ENCODE results near the gene ENTREP3.
"Not testable (repeated sequence)": the region's sequence is repeated elsewhere in the genome, so short reads cannot be mapped to it uniquely, and the experiment has no call there.

Gene ENTREP3

GRCh38 chr1:155250633-155251449 lies 4.4 kb downstream of the ENTREP3 start:
- peak; percentile 91 for DNase-seq

DNA sequence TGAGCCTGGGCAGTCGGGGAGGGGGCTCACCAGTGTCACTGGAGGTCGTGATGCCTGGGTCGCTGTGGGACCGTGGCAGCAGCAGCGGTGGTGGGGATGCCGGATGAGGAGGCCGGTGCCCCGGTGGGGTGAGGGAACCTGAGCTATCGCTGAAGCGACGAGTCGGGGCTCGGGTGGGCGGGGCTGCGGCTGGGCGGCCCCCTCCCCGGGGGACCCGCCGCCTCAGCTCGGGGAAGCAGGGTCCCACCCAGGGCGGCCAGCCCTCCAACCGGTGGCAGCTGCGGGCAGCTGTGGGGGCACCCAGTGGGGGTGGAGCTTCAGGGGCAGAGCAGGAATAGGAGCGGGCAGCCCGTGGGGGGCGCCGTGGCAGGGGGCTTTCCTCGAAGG lies 5.0 kb downstream of the ENTREP3 start:
- no peak for DNase-seq

GRCh38 chr1:155247667-155248553 lies 7.4 kb downstream of the ENTREP3 start:
- no peak for DNase-seq

DNA sequence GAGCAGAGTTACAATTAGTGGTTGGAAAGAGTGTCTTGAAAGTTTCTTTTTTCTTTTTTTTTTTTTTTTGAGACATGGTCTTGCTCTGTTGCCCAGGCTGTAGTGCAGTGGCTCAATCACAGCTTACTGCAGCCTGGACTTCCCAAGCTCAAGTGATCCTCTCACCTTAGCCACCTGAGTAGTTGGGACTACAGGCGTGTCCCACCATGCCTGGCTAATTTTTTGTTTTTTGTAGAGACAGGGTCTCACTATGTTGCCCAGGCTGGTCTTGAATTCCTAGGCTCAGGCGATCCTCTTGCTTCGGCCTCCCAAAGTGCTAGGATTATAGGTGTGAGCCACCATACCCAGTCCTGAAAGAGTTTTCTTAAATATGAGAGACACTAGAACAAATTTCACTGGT lies 8.5 kb downstream of the ENTREP3 start:
- not testable (repeated sequence) for DNase-seq

- no peak for DNase-seq
Measured at GRCh38 chr1:155245163-155245524, 10.1 kb downstream of the ENTREP3 start.

DNA sequence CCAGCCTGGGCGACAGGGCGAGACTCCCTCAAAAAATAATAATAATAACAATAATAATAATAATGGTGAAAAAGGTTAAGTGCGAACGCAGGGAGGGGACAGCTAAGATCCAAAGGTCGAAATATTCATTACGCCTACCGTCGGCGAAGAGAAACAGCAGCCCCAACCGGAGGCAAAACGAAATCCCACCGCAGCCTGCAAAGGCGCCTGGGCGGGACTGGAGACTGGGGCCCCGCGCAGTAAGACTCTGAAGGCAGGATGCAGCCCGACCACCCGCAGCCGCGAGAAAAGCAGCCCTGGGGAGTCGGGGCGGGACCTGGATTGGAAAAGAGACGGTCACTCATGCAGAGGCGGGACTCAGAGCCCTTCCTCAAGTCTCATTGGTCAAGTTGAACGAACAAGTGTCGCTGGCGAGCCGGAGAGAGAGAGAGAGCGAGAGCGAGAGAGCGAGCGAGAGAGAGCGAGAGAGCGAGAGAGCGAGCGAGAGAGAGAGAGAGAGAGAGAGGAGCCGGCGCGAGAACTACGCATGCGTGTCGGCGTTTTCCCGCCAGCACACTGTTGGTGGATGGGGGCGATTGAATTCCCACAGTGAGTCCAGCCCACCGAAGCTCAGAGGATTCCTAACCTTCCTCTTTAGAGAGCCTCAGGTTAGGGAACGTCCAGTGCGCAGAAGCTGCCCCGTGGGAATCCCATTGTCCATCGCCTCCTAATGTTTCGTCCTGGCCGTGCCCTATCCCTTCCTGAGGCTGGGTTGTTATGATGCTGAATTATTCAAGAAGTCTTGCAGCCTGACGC lies 10.7 kb downstream of the ENTREP3 start:
- peak; percentile 99 for DNase-seq

GRCh38 chr1:155242805-155243358 lies 12.4 kb downstream of the ENTREP3 start:
- DNase-seq: no peak

GRCh38 chr1:155241841-155242264 lies 13.4 kb downstream of the ENTREP3 start:
- no peak for DNase-seq

DNA sequence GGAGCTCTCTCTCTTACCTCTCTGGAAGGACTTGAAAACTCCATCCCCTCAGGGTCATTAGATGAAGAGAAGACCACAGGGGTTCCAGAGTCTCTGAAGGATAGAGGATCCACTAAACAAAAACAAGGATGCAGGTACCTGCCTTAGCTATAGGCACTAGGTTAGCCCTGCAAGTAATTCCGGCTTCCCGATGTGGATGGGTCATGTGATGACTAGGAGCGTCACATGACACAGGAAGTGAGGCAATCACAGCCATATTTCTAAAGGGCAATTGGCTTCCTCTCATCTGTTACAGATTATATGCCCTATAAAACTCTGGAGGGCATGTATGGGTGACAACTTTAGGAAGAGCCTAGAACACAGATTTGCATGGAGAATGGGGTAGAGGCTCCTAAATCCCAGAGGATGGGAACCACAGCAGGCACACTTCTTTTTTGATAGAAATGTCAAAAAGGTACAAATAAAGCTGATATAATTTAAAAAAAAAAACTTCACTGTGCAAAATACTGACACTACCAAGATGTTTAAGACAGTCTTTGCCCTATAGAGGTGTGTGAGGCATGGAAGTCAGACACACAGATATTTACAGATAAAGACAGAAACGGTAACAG lies 14.1 kb downstream of the ENTREP3 start:
- peak; percentile 71 for DNase-seq

DNA sequence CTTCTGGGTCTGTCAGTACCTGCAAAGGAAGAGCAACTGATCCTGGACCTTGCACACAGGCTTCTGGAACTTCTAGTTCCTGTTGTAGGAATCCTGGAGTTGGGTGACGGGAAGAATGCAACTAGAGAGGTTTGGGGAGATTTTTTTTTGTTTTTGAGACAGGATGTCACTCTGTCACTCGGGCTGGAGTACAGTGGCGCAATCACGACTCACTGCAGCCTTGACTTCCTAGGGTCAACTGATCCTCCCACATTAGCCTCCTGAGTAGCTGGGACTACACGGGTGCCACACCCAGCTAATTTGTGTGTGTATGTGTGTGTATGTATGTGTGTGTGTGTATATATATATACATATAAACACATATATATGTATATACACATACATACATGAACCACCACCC lies 18.8 kb downstream of the ENTREP3 start:
- no peak for DNase-seq

GRCh38 chr1:155235375-155235774 lies 19.9 kb downstream of the ENTREP3 start:
- not testable (repeated sequence) for DNase-seq

- DNase-seq: not testable (repeated sequence)
Measured at GRCh38 chr1:155233502-155233901, 21.8 kb downstream of the ENTREP3 start.

GRCh38 chr1:155232001-155232978 lies 23.0 kb downstream of the ENTREP3 start:
- DNase-seq: not testable (repeated sequence)

- DNase-seq: not testable (repeated sequence)
Measured at GRCh38 chr1:155231302-155231701, 24.0 kb downstream of the ENTREP3 start.

GRCh38 chr1:155228096-155228427 lies 27.2 kb downstream of the ENTREP3 start:
- no peak for DNase-seq

- DNase-seq: peak; percentile 100
Measured at GRCh38 chr1:155227261-155228095, 27.8 kb downstream of the ENTREP3 start.

DNA sequence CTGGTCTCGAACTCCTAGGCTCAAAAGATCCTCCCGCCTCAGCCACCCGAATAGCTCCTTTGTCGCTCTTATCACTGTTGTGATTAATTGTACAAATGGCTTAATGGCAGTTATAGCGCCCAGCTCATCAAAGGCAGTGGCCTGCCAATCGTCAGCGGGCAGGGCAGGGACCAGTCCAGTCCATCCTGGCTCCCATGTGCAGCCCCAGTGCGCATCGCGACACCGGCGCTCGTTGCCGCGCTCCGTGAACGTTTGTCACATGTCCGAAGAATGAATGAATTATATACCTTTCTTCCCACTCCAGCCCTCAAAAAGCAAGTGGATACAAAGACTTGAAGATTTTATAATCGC lies 28.4 kb downstream of the ENTREP3 start:
- DNase-seq: no peak

GRCh38 chr1:155226188-155226909 lies 28.9 kb downstream of the ENTREP3 start:
- DNase-seq: peak; percentile 33

GRCh38 chr1:155225404-155225759 lies 29.9 kb downstream of the ENTREP3 start:
- DNase-seq: not testable (repeated sequence)

DNA sequence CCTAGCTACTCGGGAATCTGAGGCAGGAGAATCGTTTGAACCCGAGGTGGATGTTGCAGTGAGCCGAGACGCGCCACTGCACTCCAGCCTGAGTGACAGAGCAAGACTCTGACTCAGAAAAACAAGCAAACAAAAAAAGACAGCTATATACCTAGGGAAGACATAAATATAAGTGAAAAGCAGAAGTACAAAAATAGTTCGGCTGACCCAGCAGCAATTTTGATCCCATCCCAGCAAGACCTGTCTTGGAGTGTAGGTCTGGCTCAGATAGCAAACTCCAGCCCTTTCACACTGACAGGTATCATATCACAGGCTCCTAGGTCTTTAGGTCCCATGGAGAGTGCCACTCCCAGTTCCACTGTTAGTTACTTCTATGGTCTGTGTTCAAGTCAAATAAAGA lies 32.2 kb downstream of the ENTREP3 start:
- no peak for DNase-seq
